Activated naive CD8-positive, alpha-beta T cell treated with anti-CD3 and anti-CD28 coated beads, Interleukin-2, amount 10 ng/mL, durations not matched to agents 7 days and 5 days (primary cell): Measurements from ENCODE around the gene FCRL2. TPM values are rescaled to one million over a fixed set of nuclear protein-coding genes. Genes with fewer than 3 reads are reported as not detected.

Source experiments
- total RNA-seq, 2 experiments: library from RNA; stranded (reverse); gene quantifications; one replicate each; pipeline ENCODE4 v1.2.3, GENCODE V29; 2021

FCRL2 gene
- total RNA-seq, 2 experiments from 2014 or later: not detected

Other genes with a start within 250 kb of the FCRL2 start
- under 1 TPM; 0.33 to 0.37 TPM for gene FCRL5, start 224.6 kb downstream of the FCRL2 start, total RNA-seq
- gene FCRL4, start 179.0 kb downstream of the FCRL2 start, total RNA-seq: not detected
- 10 to 100 TPM; 13.0 to 16.0 TPM for gene FCRL3, start 76.4 kb downstream of the FCRL2 start, total RNA-seq
- under 1 TPM in 1 of 2 experiments, not detected in 1; 0.50 TPM for gene FCRL1, start 43.0 kb upstream of the FCRL2 start, total RNA-seq
- gene CD5L, start 64.7 kb upstream of the FCRL2 start, total RNA-seq: not detected
- gene KIRREL1, start 216.5 kb upstream of the FCRL2 start, total RNA-seq: not detected